Heart left ventricle (tissue), 13 donors: Measurements from ENCODE around the gene KIRREL3.

Source experiments
- CTCF ChIP-seq, 12 donors: fragments of 200-600 bp; sonication (generic) in 4 of 12; IDR thresholded peaks; one replicate each; pipeline versions ENCODE4 v1.5.0 to v1.8.0; 2018 to 2022; ENCODE audit warnings: antibody characterized with exemption in 12 of 12, mild to moderate bottlenecking in 5 of 12
- POLR2A ChIP-seq, 2 donors: fragments of 450-650 bp; IDR thresholded peaks; one replicate each; pipeline ENCODE4 v1.6.1; 2017; ENCODE audit warnings: antibody characterized with exemption in 2 of 2, mild to moderate bottlenecking in 2 of 2, moderate library complexity in 2 of 2
- donor health status: ischemic (EF 13 %, LVEDD 7.1; RV severe dilation, severe dysfunction).
- donor health status: DM: no; HTN: yes; CAD: no.
- donor health status: DM: no; HTN: no; CAD: no.
- donor health status: ischemic (EF 25% LVEDD 6.9; RV normal size, moderate dysfunction).
- donor health status: ischemic (EF 25% LVEDD 5.7; RV mildly dilated, moderate dysfunction).
- donor health status: ischemic (EF 35%, LVEDD 5.7; RV mildly dilated, moderate dysfunction).
- donor health status: nonischemic (EF 11% LVEDD 7.7; RV severe dilation, severe dysfunction).
- donor health status: DM: yes; HTN: yes; CAD: no.
- donor health status: PGD.
- donor health status: ischemic (EF 29% LVEDD 5.4; RV normal size, mild dysfunction).
- donor health status: nonischemic (EF 23%, LVEDD 6.1; RV moderate dilation, normal function).

- no peak for TF ChIP-seq CTCF (IDR thresholded peaks at IDR 0.05)
- TF ChIP-seq POLR2A (IDR thresholded peaks at IDR 0.05), result no peak
These were observed 218.6 kb downstream of the KIRREL3 start for GRCh38 chr11:126781942-126782341.
